ENCODE measurements around the gene SLIT1. TPM values are rescaled to one million over a fixed set of nuclear protein-coding genes. Genes with fewer than 3 reads are reported as not detected.

The SLIT1 gene
- total RNA-seq, 2 experiments from 2014 or later = 0.13 to 1.0 TPM

DNA sequence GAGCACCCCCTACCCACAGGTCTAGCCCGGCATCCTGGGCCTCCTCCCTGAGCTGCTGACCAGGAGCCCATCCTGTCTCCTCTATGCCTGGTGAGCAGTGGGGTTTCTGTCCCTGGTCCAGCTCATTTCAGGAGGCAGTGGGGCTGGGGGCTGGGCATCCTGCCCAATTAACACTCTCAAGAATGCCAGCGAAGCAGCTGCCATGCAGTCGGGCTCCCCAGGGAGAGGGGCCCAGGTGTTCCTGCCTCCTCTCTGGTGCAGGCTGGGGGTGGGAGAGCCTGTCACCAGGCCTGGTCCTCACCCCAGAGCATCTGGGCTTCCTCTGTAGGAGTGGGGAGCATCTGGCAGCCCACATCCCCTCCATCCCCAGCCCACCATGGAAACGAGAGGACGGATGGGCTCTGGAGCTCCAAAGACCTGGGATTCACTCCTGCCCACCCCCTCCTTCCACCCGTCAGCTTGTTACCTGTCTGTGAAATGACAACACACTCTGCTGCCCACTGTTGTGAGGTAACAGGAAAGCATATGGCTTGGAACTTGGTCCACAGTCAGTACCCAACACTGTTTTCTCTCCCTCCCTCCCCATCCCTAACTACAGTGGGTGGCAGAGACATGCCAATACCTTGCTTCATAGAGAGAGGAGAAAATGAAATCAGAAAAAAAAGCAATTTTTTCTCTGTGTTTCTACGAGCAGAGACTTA lies 69.1 kb downstream of the SLIT1 start:
- no TSS peak for BruUV-seq (replicated peaks)
- no peaks in the 10 kb centered on the region for H3K4me1 ChIP-seq (ENCODE audit: insufficient read depth, low read length, poor library complexity, severe bottlenecking)
- intact Hi-C loops (cut with micrococcal nuclease; ENCODE audit: unreplicated experiment) = loop anchor here (1.0 kb wide), 1 partner anchor 43 kb away; no protein-coding TSS in a partner anchor
- H4K20me1 ChIP-seq (ENCODE audit: insufficient read depth, low read length) = no peaks in the 10 kb centered on the region
- DNase-seq (ENCODE audit: low spot score) = no peak
- H2AFZ ChIP-seq (ENCODE audit: low read length) = no peak overlapping the region
- no peaks in the 10 kb centered on the region for H3K9me3 ChIP-seq (ENCODE audit: low read length)
- no peak overlapping the region for H3K4me2 ChIP-seq (ENCODE audit: low read length)
- H3K9me2 ChIP-seq (ENCODE audit: insufficient read depth, low read length) = no peaks in the 10 kb centered on the region
- ChIA-PET CTCF (ENCODE audit: unreplicated experiment) (interaction anchor here (0.6 to 0.7 kb wide), 2 partner anchors 24 to 47 kb away, joined by 3 read pairs; no protein-coding TSS in a partner anchor), POLR2A (interaction anchor here (0.6 to 1.1 kb wide), 2 partner anchors 20 to 93 kb away, joined by 4 read pairs; no protein-coding TSS in a partner anchor)
- no peak for TF ChIP-seq CTCF (conservative IDR thresholded peaks at IDR 0.05; ENCODE audit: low read length)
- no peaks in the 10 kb centered on the region for H3K36me3 ChIP-seq (ENCODE audit: insufficient read depth, low read length)
- H3K79me2 ChIP-seq (ENCODE audit: insufficient read depth, low read depth, low read length) = no peaks in the 10 kb centered on the region
- no peak overlapping the region for H3K4me3 ChIP-seq (ENCODE audit: low read depth, low read length, poor library complexity, severe bottlenecking)
- H3K27ac ChIP-seq (ENCODE audit: low read depth, low read length, poor library complexity, severe bottlenecking) = no peak overlapping the region

- no peak for DNase-seq (ENCODE audit: low spot score)
- Histone ChIP-seq H3K4me1 (ENCODE audit: insufficient read depth, low read length, poor library complexity, severe bottlenecking) (no peaks in the 10 kb centered on the region), H2AFZ (ENCODE audit: low read length) (no peak overlapping the region), H3K27ac (ENCODE audit: low read depth, low read length, poor library complexity, severe bottlenecking) (no peak overlapping the region), H3K9me3 (ENCODE audit: low read length) (no peaks in the 10 kb centered on the region), H3K9me2 (ENCODE audit: insufficient read depth, low read length) (no peaks in the 10 kb centered on the region), H3K79me2 (ENCODE audit: insufficient read depth, low read depth, low read length) (no peaks in the 10 kb centered on the region), H3K4me3 (ENCODE audit: low read depth, low read length, poor library complexity, severe bottlenecking) (no peak overlapping the region), H3K4me2 (ENCODE audit: low read length) (no peak overlapping the region), H4K20me1 (ENCODE audit: insufficient read depth, low read length) (no peaks in the 10 kb centered on the region), H3K36me3 (ENCODE audit: insufficient read depth, low read length) (no peaks in the 10 kb centered on the region)
- BruUV-seq (replicated peaks) = no TSS peak
- intact Hi-C loops (cut with micrococcal nuclease; ENCODE audit: unreplicated experiment) = no loop called here
- ChIA-PET CTCF (ENCODE audit: unreplicated experiment) (interaction anchor here (0.6 to 0.7 kb wide), 2 partner anchors 25 to 48 kb away, joined by 3 read pairs; no protein-coding TSS in a partner anchor), POLR2A (interaction anchor here (1.1 kb wide), 1 partner anchor 21 kb away, joined by 4 read pairs; no protein-coding TSS in a partner anchor)
- TF ChIP-seq EZH2phosphoT487 (IDR thresholded peaks at IDR 0.05; ENCODE audit: borderline replicate concordance, low read depth, low read length) (no peak), CTCF (conservative IDR thresholded peaks at IDR 0.05; ENCODE audit: low read length) (no peak)
Measured at GRCh38 chr10:97115846-97116245, 69.9 kb downstream of the SLIT1 start.

DNA sequence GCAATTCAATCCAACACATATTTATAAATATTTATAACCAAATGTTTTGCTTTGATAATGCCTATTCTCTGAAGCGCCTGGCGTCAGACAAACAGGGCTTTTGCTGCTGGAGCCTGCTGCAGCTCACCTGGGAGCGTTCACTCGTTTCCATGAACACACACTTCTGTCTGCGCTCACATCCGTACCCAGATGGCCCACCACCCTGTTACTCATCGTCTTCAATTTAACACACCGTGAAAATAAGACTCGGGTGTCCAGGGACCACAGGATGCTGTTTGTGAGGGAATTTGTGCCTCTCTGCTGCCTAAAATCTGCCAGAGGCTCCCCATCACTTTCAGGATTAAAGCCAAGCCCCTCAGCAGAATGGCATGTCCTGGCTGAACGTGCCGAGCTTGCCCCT lies 74.1 kb downstream of the SLIT1 start:
- Histone ChIP-seq H3K4me3 (ENCODE audit: low read depth, low read length, poor library complexity, severe bottlenecking) (no peak overlapping the region), H3K4me1 (ENCODE audit: insufficient read depth, low read length, poor library complexity, severe bottlenecking) (no peaks in the 10 kb centered on the region), H4K20me1 (ENCODE audit: insufficient read depth, low read length) (no peaks in the 10 kb centered on the region), H3K9me2 (ENCODE audit: insufficient read depth, low read length) (no peaks in the 10 kb centered on the region), H3K4me2 (ENCODE audit: low read length) (no peak overlapping the region), H2AFZ (ENCODE audit: low read length) (no peak overlapping the region), H3K27ac (ENCODE audit: low read depth, low read length, poor library complexity, severe bottlenecking) (no peak overlapping the region), H3K79me2 (ENCODE audit: insufficient read depth, low read depth, low read length) (no peaks in the 10 kb centered on the region), H3K36me3 (ENCODE audit: insufficient read depth, low read length) (no peaks in the 10 kb centered on the region), H3K9me3 (ENCODE audit: low read length) (no peaks in the 10 kb centered on the region)
- BruUV-seq (replicated peaks) = no TSS peak
- POLR2A ChIA-PET = no interaction called here
- DNase-seq (ENCODE audit: low spot score) = no peak
- TF ChIP-seq CTCF (conservative IDR thresholded peaks at IDR 0.05; ENCODE audit: low read length) (no peak), EZH2phosphoT487 (IDR thresholded peaks at IDR 0.05; ENCODE audit: borderline replicate concordance, low read depth, low read length) (no peak)
- intact Hi-C loops (cut with micrococcal nuclease; ENCODE audit: unreplicated experiment) = no loop called here
- CTCF ChIA-PET (ENCODE audit: unreplicated experiment) = interaction anchor here (0.5 kb wide), 1 partner anchor 69 kb away, joined by 3 read pairs; no protein-coding TSS in a partner anchor
